HEK293 (cell line): ENCODE results near the gene RASGRF2.

Source experiments
- CTCF ChIA-PET: fragments of 350-600 bp; formaldehyde crosslinking; extraction: SDS; loops from one replicate; lab custom pipeline; 2021; ENCODE audit warnings: antibody characterized with exemption; lab: Yijun Ruan, JAX
- POLR2A ChIA-PET: fragments of 300-600 bp; formaldehyde crosslinking; extraction: SDS; loops from one replicate; lab custom pipeline; 2020; ENCODE audit warnings: antibody characterized with exemption, inconsistent platforms; lab: Yijun Ruan, JAX
- H3K27ac ChIP-seq: fragments of 200-500 bp; sonication (Bioruptor generic); 2 replicates; pipeline ENCODE4 v1.5.1; 2014; ENCODE audit warnings: low read depth, low read length, control low read depth, inconsistent platforms; ENCODE audit errors: extremely low read depth
- H3K36me3 ChIP-seq, 2 experiments: fragments of 200-500 bp in 1 of 2; sonication (Bioruptor generic) in 1 of 2; 1 replicate in 1 of 2; 2 replicates in 1 of 2; pipeline ENCODE4 v1.5.1; 2014 to 2017; ENCODE audit warnings: inconsistent platforms in 2 of 2, low read length in 2 of 2; ENCODE audit not compliant: control insufficient read depth in 2 of 2, insufficient read depth in 1 of 2
- H3K4me1 ChIP-seq: fragments of 200-500 bp; sonication (Bioruptor generic); 2 replicates; pipeline ENCODE4 v1.5.1; 2014; ENCODE audit warnings: mild to moderate bottlenecking, low read length, inconsistent platforms; ENCODE audit not compliant: control insufficient read depth, insufficient read depth
- H3K4me3 ChIP-seq: 2 replicates; pipeline ENCODE4 v1.5.1; 2011; ENCODE audit warnings: low read depth, mild to moderate bottlenecking, control low read depth, low read length, moderate library complexity
- H3K9me3 ChIP-seq: fragments of 200-500 bp; sonication (Bioruptor generic); 2 replicates; pipeline ENCODE4 v1.5.1; 2014; ENCODE audit warnings: low read depth, low read length, inconsistent platforms; ENCODE audit not compliant: control insufficient read depth, insufficient read depth
- EGR2 ChIP-seq: fragments of 450-650 bp; formaldehyde crosslinking; IDR thresholded peaks from 2 replicates; pipeline ENCODE4 v1.5.1; 2016; ENCODE audit warnings: low read depth, missing biosample characterization, missing genetic modification characterization
- SCRT1 ChIP-seq: fragments of 450-650 bp; formaldehyde crosslinking; IDR thresholded peaks from 2 replicates; pipeline ENCODE4 v1.5.1; 2016; ENCODE audit warnings: missing biosample characterization, missing genetic modification characterization, borderline replicate concordance
- YY2 ChIP-seq: fragments of 450-650 bp; formaldehyde crosslinking; IDR thresholded peaks from 2 replicates; pipeline ENCODE4 v1.5.1; 2016; ENCODE audit warnings: missing biosample characterization, missing genetic modification characterization
- ZBTB21 ChIP-seq: fragments of 450-650 bp; formaldehyde crosslinking; IDR thresholded peaks from 2 replicates; pipeline ENCODE4 v1.5.1; 2017; ENCODE audit warnings: missing biosample characterization, missing genetic modification characterization
- ZFP37 ChIP-seq: fragments of 450-650 bp; formaldehyde crosslinking; IDR thresholded peaks from 2 replicates; pipeline ENCODE4 v1.5.1; 2016; ENCODE audit warnings: missing biosample characterization, missing genetic modification characterization
- ZNF121 ChIP-seq: fragments of 450-650 bp; formaldehyde crosslinking; IDR thresholded peaks from 2 replicates; pipeline ENCODE4 v1.5.1; 2016; ENCODE audit warnings: missing biosample characterization, missing genetic modification characterization
- ZNF138 ChIP-seq: fragments of 450-650 bp; formaldehyde crosslinking; IDR thresholded peaks from 2 replicates; pipeline ENCODE4 v1.5.1; 2016; ENCODE audit warnings: missing biosample characterization, missing genetic modification characterization, borderline replicate concordance
- ZNF146 ChIP-seq: fragments of 450-650 bp; formaldehyde crosslinking; IDR thresholded peaks from 2 replicates; pipeline ENCODE4 v1.5.1; 2016; ENCODE audit warnings: missing biosample characterization, missing genetic modification characterization
- ZNF155 ChIP-seq: fragments of 450-650 bp; formaldehyde crosslinking; IDR thresholded peaks from 2 replicates; pipeline ENCODE4 v1.5.1; 2016; ENCODE audit warnings: missing biosample characterization, missing genetic modification characterization
- ZNF16 ChIP-seq: fragments of 450-650 bp; formaldehyde crosslinking; IDR thresholded peaks from 2 replicates; pipeline ENCODE4 v1.5.1; 2016; ENCODE audit warnings: low read depth, missing biosample characterization, missing genetic modification characterization
- ZNF350 ChIP-seq: fragments of 450-650 bp; formaldehyde crosslinking; IDR thresholded peaks from 2 replicates; pipeline ENCODE4 v1.5.0; 2017; ENCODE audit warnings: missing biosample characterization, mild to moderate bottlenecking, missing genetic modification characterization
- ZNF521 ChIP-seq: fragments of 450-650 bp; formaldehyde crosslinking; IDR thresholded peaks from 2 replicates; pipeline ENCODE4 v1.5.1; 2017; ENCODE audit warnings: missing biosample characterization, mild to moderate bottlenecking, missing genetic modification characterization
- ZNF610 ChIP-seq: fragments of 450-650 bp; formaldehyde crosslinking; IDR thresholded peaks from 2 replicates; pipeline ENCODE4 v1.5.1; 2016; ENCODE audit warnings: missing biosample characterization, missing genetic modification characterization, borderline replicate concordance
- ZNF621 ChIP-seq: fragments of 450-650 bp; formaldehyde crosslinking; IDR thresholded peaks from 2 replicates; pipeline ENCODE4 v1.5.1; 2017; ENCODE audit warnings: missing biosample characterization, missing genetic modification characterization
- ZNF768 ChIP-seq: fragments of 450-650 bp; formaldehyde crosslinking; IDR thresholded peaks from 2 replicates; pipeline ENCODE4 v1.5.1; 2018; ENCODE audit warnings: missing biosample characterization, mild to moderate bottlenecking, missing genetic modification characterization
- ZNF791 ChIP-seq: fragments of 450-650 bp; formaldehyde crosslinking; IDR thresholded peaks from 2 replicates; pipeline ENCODE4 v1.5.1; 2016; ENCODE audit warnings: missing biosample characterization, missing genetic modification characterization
- ZNF792 ChIP-seq: fragments of 450-650 bp; formaldehyde crosslinking; IDR thresholded peaks from 2 replicates; pipeline ENCODE4 v1.5.1; 2016; ENCODE audit warnings: missing biosample characterization, missing genetic modification characterization
- TF ChIP-seq, protein P1 (sequence below): fragments of 450-650 bp; formaldehyde crosslinking; IDR thresholded peaks from 2 replicates; pipeline ENCODE4 v1.5.1; 2016; ENCODE audit warnings: missing biosample characterization, missing genetic modification characterization
- TF ChIP-seq, protein P2 (sequence below): fragments of 450-650 bp; formaldehyde crosslinking; IDR thresholded peaks from 2 replicates; pipeline ENCODE4 v1.5.1; 2016; ENCODE audit warnings: missing biosample characterization, missing genetic modification characterization
- TF ChIP-seq, protein P3 (sequence below): fragments of 450-650 bp; formaldehyde crosslinking; IDR thresholded peaks from 2 replicates; pipeline ENCODE4 v1.5.1; 2016; ENCODE audit warnings: missing biosample characterization, missing genetic modification characterization
- TF ChIP-seq, protein P4 (sequence below): fragments of 450-650 bp; formaldehyde crosslinking; optimal IDR thresholded peaks from 2 replicates; pipeline ENCODE3; 2016; ENCODE audit warnings: missing biosample characterization, mild to moderate bottlenecking, missing genetic modification characterization
- TF ChIP-seq, protein P5 (sequence below): fragments of 450-650 bp; formaldehyde crosslinking; IDR thresholded peaks from 2 replicates; pipeline ENCODE4 v1.5.1; 2016; ENCODE audit warnings: missing biosample characterization, missing genetic modification characterization

The RASGRF2 gene

DNA sequence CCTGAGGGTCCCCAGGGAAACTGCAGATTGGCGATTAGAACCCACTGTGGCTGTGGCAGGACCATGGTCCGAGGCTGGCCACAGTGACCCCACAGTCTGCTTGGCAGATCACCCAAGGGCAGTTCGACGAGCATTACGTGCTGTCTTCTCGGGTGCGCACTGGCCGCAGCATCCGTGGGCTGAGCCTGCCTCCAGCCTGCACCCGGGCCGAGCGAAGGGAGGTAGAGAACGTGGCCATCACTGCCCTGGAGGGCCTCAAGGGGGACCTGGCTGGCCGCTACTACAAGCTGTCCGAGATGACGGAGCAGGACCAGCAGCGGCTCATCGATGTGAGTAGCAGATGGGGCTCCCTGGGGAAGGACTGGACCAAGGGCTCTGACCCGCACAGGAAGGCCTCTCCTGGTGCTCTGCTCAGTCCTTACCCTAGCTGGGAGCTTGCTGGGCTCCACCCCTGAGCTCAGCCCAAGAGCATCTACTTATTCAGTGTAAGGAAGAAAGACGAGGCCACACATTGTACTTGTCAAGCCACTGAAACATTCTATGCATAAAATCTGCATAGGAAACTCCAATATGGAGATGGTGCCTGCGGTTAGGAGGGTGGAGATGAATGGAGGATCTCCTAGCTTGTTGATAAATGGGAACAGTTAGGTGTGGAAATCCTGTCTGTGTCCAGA is 294.9 kb downstream of the RASGRF2 start:
- Histone ChIP-seq H3K27ac (no peak overlapping the region), H3K9me3 (no peaks in the 10 kb centered on the region), H3K36me3 (no peaks in the 10 kb centered on the region), H3K4me1 (no peaks in the 10 kb centered on the region), H3K4me3 (no peak overlapping the region)
- no peak for TF ChIP-seq ZNF121 (tag by site-specific recombination)
- TF ChIP-seq ZNF138 (tag by site-specific recombination) = no peak
- no peak for TF ChIP-seq ZNF792
- no peak for TF ChIP-seq ZBTB21
- TF ChIP-seq ZNF146 = no peak
- ChIA-PET POLR2A (no interaction called here), CTCF (no interaction called here)

DNA sequence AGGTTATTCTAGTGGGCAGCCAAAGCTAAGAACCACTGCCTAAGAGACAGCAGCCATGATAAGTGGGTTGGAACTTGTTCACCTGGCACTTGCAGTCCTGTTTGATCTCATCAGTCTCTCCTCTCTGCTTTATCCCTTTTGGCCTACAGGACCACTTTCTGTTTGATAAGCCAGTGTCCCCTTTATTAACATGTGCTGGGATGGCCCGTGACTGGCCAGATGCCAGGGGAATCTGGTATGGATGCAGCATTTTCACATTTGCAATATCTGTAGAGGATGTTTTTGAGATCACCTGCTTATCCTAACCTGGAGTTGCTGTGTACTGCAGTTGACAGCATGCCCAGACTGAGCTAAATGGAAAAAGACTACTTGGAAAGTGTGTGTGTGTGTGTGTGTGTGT is 296.6 kb downstream of the RASGRF2 start:
- Histone ChIP-seq H3K4me1 (no peaks in the 10 kb centered on the region), H3K27ac (no peak overlapping the region), H3K4me3 (no peak overlapping the region), H3K36me3 (no peaks in the 10 kb centered on the region), H3K9me3 (no peaks in the 10 kb centered on the region)
- CTCF ChIA-PET = interaction anchor here (0.7 kb wide), 1 partner anchor 98 kb away, joined by 3 read pairs; no protein-coding TSS in a partner anchor
- POLR2A ChIA-PET = no interaction called here
- TF ChIP-seq, protein P1, sequence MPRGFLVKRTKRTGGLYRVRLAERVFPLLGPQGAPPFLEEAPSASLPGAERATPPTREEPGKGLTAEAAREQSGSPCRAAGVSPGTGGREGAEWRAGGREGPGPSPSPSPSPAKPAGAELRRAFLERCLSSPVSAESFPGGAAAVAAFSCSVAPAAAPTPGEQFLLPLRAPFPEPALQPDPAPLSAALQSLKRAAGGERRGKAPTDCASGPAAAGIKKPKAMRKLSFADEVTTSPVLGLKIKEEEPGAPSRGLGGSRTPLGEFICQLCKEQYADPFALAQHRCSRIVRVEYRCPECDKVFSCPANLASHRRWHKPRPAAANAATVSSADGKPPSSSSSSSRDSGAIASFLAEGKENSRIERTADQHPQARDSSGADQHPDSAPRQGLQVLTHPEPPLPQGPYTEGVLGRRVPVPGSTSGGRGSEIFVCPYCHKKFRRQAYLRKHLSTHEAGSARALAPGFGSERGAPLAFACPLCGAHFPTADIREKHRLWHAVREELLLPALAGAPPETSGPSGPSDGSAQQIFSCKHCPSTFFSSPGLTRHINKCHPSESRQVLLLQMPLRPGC (tag by site-specific recombination) = no peak
- TF ChIP-seq ZNF155 (tag by site-specific recombination) (no peak), ZNF610 (tag by site-specific recombination) (no peak), ZFP37 (tag by site-specific recombination) (no peak), EGR2 (tag by site-specific recombination) (no peak), SCRT1 (tag by site-specific recombination) (no peak), ZNF791 (no peak), YY2 (no peak), ZNF768 (tag by site-specific recombination) (no peak), ZNF16 (tag by site-specific recombination) (no peak), ZNF350 (tag by site-specific recombination) (no peak), ZNF621 (no peak), ZNF521 (no peak)
- TF ChIP-seq, protein P2, sequence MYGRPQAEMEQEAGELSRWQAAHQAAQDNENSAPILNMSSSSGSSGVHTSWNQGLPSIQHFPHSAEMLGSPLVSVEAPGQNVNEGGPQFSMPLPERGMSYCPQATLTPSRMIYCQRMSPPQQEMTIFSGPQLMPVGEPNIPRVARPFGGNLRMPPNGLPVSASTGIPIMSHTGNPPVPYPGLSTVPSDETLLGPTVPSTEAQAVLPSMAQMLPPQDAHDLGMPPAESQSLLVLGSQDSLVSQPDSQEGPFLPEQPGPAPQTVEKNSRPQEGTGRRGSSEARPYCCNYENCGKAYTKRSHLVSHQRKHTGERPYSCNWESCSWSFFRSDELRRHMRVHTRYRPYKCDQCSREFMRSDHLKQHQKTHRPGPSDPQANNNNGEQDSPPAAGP (tag by site-specific recombination) = no peak
- TF ChIP-seq, protein P3, sequence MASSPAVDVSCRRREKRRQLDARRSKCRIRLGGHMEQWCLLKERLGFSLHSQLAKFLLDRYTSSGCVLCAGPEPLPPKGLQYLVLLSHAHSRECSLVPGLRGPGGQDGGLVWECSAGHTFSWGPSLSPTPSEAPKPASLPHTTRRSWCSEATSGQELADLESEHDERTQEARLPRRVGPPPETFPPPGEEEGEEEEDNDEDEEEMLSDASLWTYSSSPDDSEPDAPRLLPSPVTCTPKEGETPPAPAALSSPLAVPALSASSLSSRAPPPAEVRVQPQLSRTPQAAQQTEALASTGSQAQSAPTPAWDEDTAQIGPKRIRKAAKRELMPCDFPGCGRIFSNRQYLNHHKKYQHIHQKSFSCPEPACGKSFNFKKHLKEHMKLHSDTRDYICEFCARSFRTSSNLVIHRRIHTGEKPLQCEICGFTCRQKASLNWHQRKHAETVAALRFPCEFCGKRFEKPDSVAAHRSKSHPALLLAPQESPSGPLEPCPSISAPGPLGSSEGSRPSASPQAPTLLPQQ (tag by site-specific recombination) = no peak
- TF ChIP-seq, protein P4, sequence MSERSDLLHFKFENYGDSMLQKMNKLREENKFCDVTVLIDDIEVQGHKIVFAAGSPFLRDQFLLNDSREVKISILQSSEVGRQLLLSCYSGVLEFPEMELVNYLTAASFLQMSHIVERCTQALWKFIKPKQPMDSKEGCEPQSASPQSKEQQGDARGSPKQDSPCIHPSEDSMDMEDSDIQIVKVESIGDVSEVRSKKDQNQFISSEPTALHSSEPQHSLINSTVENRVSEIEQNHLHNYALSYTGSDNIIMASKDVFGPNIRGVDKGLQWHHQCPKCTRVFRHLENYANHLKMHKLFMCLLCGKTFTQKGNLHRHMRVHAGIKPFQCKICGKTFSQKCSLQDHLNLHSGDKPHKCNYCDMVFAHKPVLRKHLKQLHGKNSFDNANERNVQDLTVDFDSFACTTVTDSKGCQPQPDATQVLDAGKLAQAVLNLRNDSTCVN (tag by site-specific recombination) = no peak
- TF ChIP-seq, protein P5, sequence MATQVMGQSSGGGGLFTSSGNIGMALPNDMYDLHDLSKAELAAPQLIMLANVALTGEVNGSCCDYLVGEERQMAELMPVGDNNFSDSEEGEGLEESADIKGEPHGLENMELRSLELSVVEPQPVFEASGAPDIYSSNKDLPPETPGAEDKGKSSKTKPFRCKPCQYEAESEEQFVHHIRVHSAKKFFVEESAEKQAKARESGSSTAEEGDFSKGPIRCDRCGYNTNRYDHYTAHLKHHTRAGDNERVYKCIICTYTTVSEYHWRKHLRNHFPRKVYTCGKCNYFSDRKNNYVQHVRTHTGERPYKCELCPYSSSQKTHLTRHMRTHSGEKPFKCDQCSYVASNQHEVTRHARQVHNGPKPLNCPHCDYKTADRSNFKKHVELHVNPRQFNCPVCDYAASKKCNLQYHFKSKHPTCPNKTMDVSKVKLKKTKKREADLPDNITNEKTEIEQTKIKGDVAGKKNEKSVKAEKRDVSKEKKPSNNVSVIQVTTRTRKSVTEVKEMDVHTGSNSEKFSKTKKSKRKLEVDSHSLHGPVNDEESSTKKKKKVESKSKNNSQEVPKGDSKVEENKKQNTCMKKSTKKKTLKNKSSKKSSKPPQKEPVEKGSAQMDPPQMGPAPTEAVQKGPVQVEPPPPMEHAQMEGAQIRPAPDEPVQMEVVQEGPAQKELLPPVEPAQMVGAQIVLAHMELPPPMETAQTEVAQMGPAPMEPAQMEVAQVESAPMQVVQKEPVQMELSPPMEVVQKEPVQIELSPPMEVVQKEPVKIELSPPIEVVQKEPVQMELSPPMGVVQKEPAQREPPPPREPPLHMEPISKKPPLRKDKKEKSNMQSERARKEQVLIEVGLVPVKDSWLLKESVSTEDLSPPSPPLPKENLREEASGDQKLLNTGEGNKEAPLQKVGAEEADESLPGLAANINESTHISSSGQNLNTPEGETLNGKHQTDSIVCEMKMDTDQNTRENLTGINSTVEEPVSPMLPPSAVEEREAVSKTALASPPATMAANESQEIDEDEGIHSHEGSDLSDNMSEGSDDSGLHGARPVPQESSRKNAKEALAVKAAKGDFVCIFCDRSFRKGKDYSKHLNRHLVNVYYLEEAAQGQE (tag by site-specific recombination) = no peak
